Effector memory CD4-positive, alpha-beta T cell (primary cell): ENCODE results near the gene HDC.

Source experiments
- DNase-seq, 3 donors: peaks; one replicate each; pipeline ENCODE4 v3.0.0-alpha.2; 2020
- H3K27ac ChIP-seq: 2 replicates; pipeline ENCODE4 v1.7.0; 2013; ENCODE audit warnings: mild to moderate bottlenecking, low read length, moderate library complexity; ENCODE audit not compliant: insufficient read depth, poor library complexity, severe bottlenecking
- H3K27me3 ChIP-seq: replicated peaks from 2 replicates; pipeline ENCODE4 v1.7.0; 2013; ENCODE audit warnings: mild to moderate bottlenecking, low read length; ENCODE audit not compliant: insufficient read depth, control insufficient read depth, poor library complexity, severe bottlenecking
- H3K36me3 ChIP-seq: 2 replicates; pipeline ENCODE4 v1.7.0; 2013; ENCODE audit warnings: mild to moderate bottlenecking, low read length, moderate library complexity; ENCODE audit not compliant: control insufficient read depth, insufficient read depth
- H3K4me1 ChIP-seq: 2 replicates; pipeline ENCODE4 v1.7.0; 2013; ENCODE audit warnings: low read length, mild to moderate bottlenecking; ENCODE audit not compliant: control insufficient read depth, insufficient read depth, poor library complexity, severe bottlenecking
- H3K4me3 ChIP-seq: 2 replicates; pipeline ENCODE4 v1.7.0; 2013; ENCODE audit warnings: low read length, low read depth, mild to moderate bottlenecking; ENCODE audit not compliant: insufficient read depth, poor library complexity, severe bottlenecking
- H3K9me3 ChIP-seq: 2 replicates; pipeline ENCODE4 v1.7.0; 2013; ENCODE audit warnings: mild to moderate bottlenecking, low read length, moderate library complexity; ENCODE audit not compliant: control insufficient read depth

The HDC gene

GRCh38 chr15:50257332-50257731, 8.2 kb downstream of the HDC start:
- H3K27ac ChIP-seq, result no peak overlapping the region
- no peaks in the 10 kb centered on the region for H3K36me3 ChIP-seq
- H3K4me1 ChIP-seq, result no peaks in the 10 kb centered on the region
- DNase-seq, result no peak
- H3K27me3 ChIP-seq, result no peaks in the 10 kb centered on the region
- no peak overlapping the region for H3K4me3 ChIP-seq
- H3K9me3 ChIP-seq, result no peaks in the 10 kb centered on the region

- H3K27ac ChIP-seq, result no peak overlapping the region
- no peak for DNase-seq
- no peaks in the 10 kb centered on the region for H3K4me1 ChIP-seq
- no peaks in the 10 kb centered on the region for H3K9me3 ChIP-seq
- no peak overlapping the region for H3K4me3 ChIP-seq
- H3K36me3 ChIP-seq, result no peaks in the 10 kb centered on the region
- no peaks in the 10 kb centered on the region for H3K27me3 ChIP-seq
Observed at GRCh38 chr15:50256188-50257041, 9.1 kb downstream of the HDC start.

GRCh38 chr15:50252556-50252955, 13.0 kb downstream of the HDC start:
- no peaks in the 10 kb centered on the region for H3K27me3 ChIP-seq
- no peak overlapping the region for H3K27ac ChIP-seq
- peaks cover 1% of the 10 kb centered on the region for H3K4me1 ChIP-seq
- no peaks in the 10 kb centered on the region for H3K36me3 ChIP-seq
- no peak overlapping the region for H3K4me3 ChIP-seq
- H3K9me3 ChIP-seq, result no peaks in the 10 kb centered on the region
- no peak for DNase-seq

- peaks cover 4% of the 10 kb centered on the region for H3K4me1 ChIP-seq
- no peak overlapping the region for H3K27ac ChIP-seq
- no peaks in the 10 kb centered on the region for H3K36me3 ChIP-seq
- H3K4me3 ChIP-seq, result no peak overlapping the region
- H3K9me3 ChIP-seq, result no peaks in the 10 kb centered on the region
- H3K27me3 ChIP-seq, result no peaks in the 10 kb centered on the region
- DNase-seq, result no peak
Observed at GRCh38 chr15:50251638-50252182, 13.8 kb downstream of the HDC start.

- peaks cover 4% of the 10 kb centered on the region for H3K4me1 ChIP-seq
- no peaks in the 10 kb centered on the region for H3K9me3 ChIP-seq
- H3K4me3 ChIP-seq, result no peak overlapping the region
- DNase-seq, result no peak
- H3K36me3 ChIP-seq, result no peaks in the 10 kb centered on the region
- no peaks in the 10 kb centered on the region for H3K27me3 ChIP-seq
- no peak overlapping the region for H3K27ac ChIP-seq
Observed at GRCh38 chr15:50250760-50251394, 14.6 kb downstream of the HDC start.

- Histone ChIP-seq H3K36me3 (no peaks in the 10 kb centered on the region), H3K4me3 (no peak overlapping the region), H3K4me1 (peaks cover 4% of the 10 kb centered on the region), H3K27me3 (no peaks in the 10 kb centered on the region), H3K9me3 (no peaks in the 10 kb centered on the region), H3K27ac (no peak overlapping the region)
- no peak for DNase-seq
Observed at GRCh38 chr15:50249704-50250103, 15.8 kb downstream of the HDC start.

GRCh38 chr15:50248994-50249582, 16.4 kb downstream of the HDC start:
- Histone ChIP-seq H3K4me3 (no peak overlapping the region), H3K27ac (no peak overlapping the region), H3K4me1 (peaks cover 4% of the 10 kb centered on the region), H3K9me3 (no peaks in the 10 kb centered on the region), H3K36me3 (no peaks in the 10 kb centered on the region), H3K27me3 (no peaks in the 10 kb centered on the region)
- DNase-seq, result no peak

- Histone ChIP-seq H3K9me3 (no peaks in the 10 kb centered on the region), H3K27me3 (no peaks in the 10 kb centered on the region), H3K4me1 (peaks cover 4% of the 10 kb centered on the region), H3K36me3 (no peaks in the 10 kb centered on the region), H3K4me3 (peak overlapping the region; percentile 20), H3K27ac (no peak overlapping the region)
- DNase-seq, result peak; percentile 4 to 23 (median 8)
Observed at GRCh38 chr15:50247819-50248655, 17.5 kb downstream of the HDC start.

GRCh38 chr15:50246631-50247030, 18.9 kb downstream of the HDC start:
- Histone ChIP-seq H3K9me3 (no peaks in the 10 kb centered on the region), H3K4me1 (peaks cover 4% of the 10 kb centered on the region), H3K4me3 (no peak overlapping the region), H3K27ac (no peak overlapping the region), H3K36me3 (no peaks in the 10 kb centered on the region), H3K27me3 (no peaks in the 10 kb centered on the region)
- DNase-seq, result no peak
